IMR-90 (cell line): ENCODE measurements around the gene RAC3. TPM values are rescaled to one million over a fixed set of nuclear protein-coding genes. Genes with fewer than 3 reads are reported as not detected.

ENCODE experiments used
- ATAC-seq: fragments of 200-7000 bp; cut with Tn5 transposase; 2 replicates; pipeline ENCODE4 v1.9.1; 2020; ENCODE audit warnings: low read depth, mild to moderate bottlenecking, moderate library complexity
- BruUV-seq: library from RNA; stranded (reverse); fragments of 400-500 nt; replicated peaks from 2 replicates; lab custom pipeline; 2021; lab: Mats Ljungman, UMichigan
- CTCF ChIA-PET: fragments of 300-600 bp; formaldehyde crosslinking; extraction: SDS; loops from one replicate; lab custom pipeline; 2021; ENCODE audit warnings: antibody characterized with exemption; lab: Yijun Ruan, JAX
- POLR2A ChIA-PET: fragments of 300-600 bp; sonication (Branson Sonifier 250); formaldehyde crosslinking; loops from one replicate; lab custom pipeline; 2022; ENCODE audit warnings: antibody characterized with exemption; ENCODE audit not compliant: unreplicated experiment; lab: Charles Lee
- DNase-seq: peaks from one replicate; pipeline ENCODE4 v3.0.0; 2013
- H2AFZ ChIP-seq: replicated peaks from 2 replicates; pipeline ENCODE3; 2013; ENCODE audit warnings: low read length, mild to moderate bottlenecking; ENCODE audit not compliant: poor library complexity
- H2AK5ac ChIP-seq: 2 replicates; pipeline ENCODE4 v1.6.1; 2013; ENCODE audit warnings: low read depth, low read length, inconsistent platforms
- H2AK9ac ChIP-seq: replicated peaks from 2 replicates; pipeline ENCODE3; 2013; ENCODE audit warnings: mild to moderate bottlenecking, low read depth, low read length, moderate library complexity; ENCODE audit not compliant: poor library complexity
- H2BK120ac ChIP-seq: 2 replicates; pipeline ENCODE4 v1.6.1; 2013; ENCODE audit warnings: low read depth, low read length, inconsistent platforms
- H2BK15ac ChIP-seq: 3 replicates; pipeline ENCODE4 v1.6.1; 2013; ENCODE audit warnings: low read depth, low read length, inconsistent platforms
- H2BK20ac ChIP-seq: 2 replicates; pipeline ENCODE4 v1.6.1; 2013; ENCODE audit warnings: low read depth, mild to moderate bottlenecking, inconsistent platforms, low read length, moderate library complexity
- H2BK5ac ChIP-seq: 2 replicates; pipeline ENCODE4 v1.6.1; 2013; ENCODE audit warnings: mild to moderate bottlenecking, low read depth, low read length, inconsistent platforms; ENCODE audit not compliant: poor library complexity, severe bottlenecking
- H3K14ac ChIP-seq: replicated peaks from 2 replicates; pipeline ENCODE4 v1.6.1; 2013; ENCODE audit warnings: low read depth, low read length, inconsistent platforms
- H3K18ac ChIP-seq: 2 replicates; pipeline ENCODE4 v1.6.1; 2013; ENCODE audit warnings: low read depth, low read length, control low read depth
- H3K23ac ChIP-seq: 2 replicates; pipeline ENCODE4 v1.6.1; 2013; ENCODE audit warnings: low read depth, low read length, inconsistent platforms
- H3K27ac ChIP-seq: 2 replicates; pipeline ENCODE4 v1.5.1; 2013; ENCODE audit warnings: mild to moderate bottlenecking, control low read depth, low read length; ENCODE audit not compliant: insufficient read depth
- H3K27me3 ChIP-seq: 2 replicates; pipeline ENCODE4 v1.6.1; 2013; ENCODE audit warnings: low read length; ENCODE audit not compliant: control insufficient read depth, insufficient read depth
- H3K36me3 ChIP-seq: 2 replicates; pipeline ENCODE4 v1.6.1; 2013; ENCODE audit warnings: low read length, mixed read lengths; ENCODE audit not compliant: control insufficient read depth, insufficient read depth
- H3K4ac ChIP-seq: 2 replicates; pipeline ENCODE4 v1.6.1; 2013; ENCODE audit warnings: low read depth, low read length, inconsistent platforms
- H3K4me1 ChIP-seq: 2 replicates; pipeline ENCODE4 v1.6.1; 2013; ENCODE audit warnings: low read length, mixed read lengths; ENCODE audit not compliant: control insufficient read depth, insufficient read depth
- H3K4me2 ChIP-seq: 2 replicates; pipeline ENCODE4 v1.6.1; 2013; ENCODE audit warnings: low read depth, mild to moderate bottlenecking, control low read depth, low read length, moderate library complexity
- H3K4me3 ChIP-seq: 2 replicates; pipeline ENCODE4 v1.5.1; 2013; ENCODE audit warnings: low read depth, mild to moderate bottlenecking, control low read depth, low read length, moderate library complexity; ENCODE audit not compliant: insufficient read depth
- H3K56ac ChIP-seq: 2 replicates; pipeline ENCODE4 v1.6.1; 2013; ENCODE audit warnings: low read length, inconsistent platforms; ENCODE audit not compliant: insufficient read depth; ENCODE audit errors: extremely low read depth
- H3K79me1 ChIP-seq, 2 experiments: 2 replicates each; pipeline ENCODE4 v1.6.1; 2013; ENCODE audit warnings: low read length in 2 of 2, inconsistent platforms in 1 of 2, low read depth in 1 of 2
- H3K9ac ChIP-seq: 2 replicates; pipeline ENCODE4 v1.6.1; 2013; ENCODE audit warnings: low read depth, low read length, control low read depth
- H3K9me1 ChIP-seq: 2 replicates; pipeline ENCODE4 v1.6.1; 2013; ENCODE audit warnings: low read length, inconsistent platforms; ENCODE audit not compliant: insufficient read depth
- H3K9me3 ChIP-seq: 2 replicates; pipeline ENCODE4 v1.6.1; 2013; ENCODE audit warnings: low read length; ENCODE audit not compliant: control insufficient read depth, insufficient read depth
- H4K20me1 ChIP-seq: 2 replicates; pipeline ENCODE4 v1.6.1; 2013; ENCODE audit warnings: low read length, inconsistent platforms; ENCODE audit not compliant: insufficient read depth
- H4K5ac ChIP-seq: 2 replicates; pipeline ENCODE4 v1.6.1; 2013; ENCODE audit warnings: mild to moderate bottlenecking, low read depth, low read length, control low read depth
- H4K8ac ChIP-seq, 2 experiments: 2 replicates each; pipeline ENCODE4 v1.6.1; 2013; ENCODE audit warnings: low read depth in 2 of 2, low read length in 2 of 2, control low read depth in 1 of 2, inconsistent platforms in 1 of 2
- H4K91ac ChIP-seq: 2 replicates; pipeline ENCODE4 v1.6.1; 2013; ENCODE audit warnings: low read depth, low read length, inconsistent platforms; ENCODE audit not compliant: insufficient read depth
- MAZ ChIP-seq: IDR thresholded peaks from 2 replicates; pipeline ENCODE4 v1.6.1; 2012; ENCODE audit warnings: low read depth, mild to moderate bottlenecking, low read length, improper control_type of control experiment, moderate library complexity, borderline replicate concordance
- RAD21 ChIP-seq: IDR thresholded peaks from 2 replicates; pipeline ENCODE4 v1.6.1; 2012; ENCODE audit warnings: low read length, improper control_type of control experiment
- RCOR1 ChIP-seq: IDR thresholded peaks from 2 replicates; pipeline ENCODE4 v1.6.1; 2012; ENCODE audit warnings: mild to moderate bottlenecking, low read length, improper control_type of control experiment; ENCODE audit not compliant: insufficient replicate concordance
- USF2 ChIP-seq: fragments of 150-350 bp; IDR thresholded peaks from 2 replicates; pipeline ENCODE4 v1.6.1; 2017; ENCODE audit warnings: mild to moderate bottlenecking, antibody characterized with exemption, low read length, low read depth
- WGBS, 2 experiments: methylation state at CpG; one replicate each; pipeline versions ENCODE4 v1.1.5 to v1.1.7; 2013; ENCODE audit warnings: missing lambda C conversion rate in 2 of 2; ENCODE audit not compliant: insufficient read length in 1 of 2; ENCODE audit errors: extremely low coverage in 2 of 2; 5-methylcytosine and 5-hydroxymethylcytosine counted together
- dilution Hi-C: fragments of 300-500 bp; cut with HindIII; formaldehyde crosslinking; loops from one replicate; pipeline ENCODE4 v1.14.3; 2018; ENCODE audit warnings: low sequenced_read_pairs; ENCODE audit not compliant: unreplicated experiment
- in situ Hi-C: fragments of 300-500 bp; cut with MboI; formaldehyde crosslinking; loops from 3 replicates; pipeline ENCODE4 v1.14.3; 2019; ENCODE audit warnings: low sequenced_read_pairs, inconsistent platforms, mixed read lengths
- intact Hi-C: fragments of 100-400 bp; cut with micrococcal nuclease; formaldehyde crosslinking; loops from 2 replicates; pipeline ENCODE4 v1.10.0; 2022
- polyA plus RNA-seq, 3 experiments: library from polyadenylated mRNA; depleted of rRNA; stranded (reverse); fragments of >200 nt; gene quantifications; 2 replicates each; pipeline ENCODE4 v1.2.3, GENCODE V29; 2012; ENCODE audit warnings: low replicate concordance in 1 of 3
- total RNA-seq: library from RNA; depleted of rRNA; stranded (reverse); fragments of >200 nt; gene quantifications from 2 replicates; pipeline ENCODE4 v1.2.3, GENCODE V29; 2012

RAC3 gene
- total and polyA plus RNA-seq, 2 of the 4 experiments (the other 2 are of a cell fraction) = 5.7 to 23.4 TPM

- DNase-seq (peak; percentile 37), ATAC-seq (peak; percentile 95)
- no peaks in the 10 kb centered on the region for H3K27me3 ChIP-seq
- peak within 1 kb of the TSS; percentile 97 for H3K4ac ChIP-seq
- POLR2A ChIA-PET = no interaction called here
- no peaks in the 10 kb centered on the region for H3K9me3 ChIP-seq
- H3K79me1 ChIP-seq = peaks cover 5 to 36% of the 10 kb centered on the region in 2 experiments; a peak in 3 of 4 replicates
- H3K4me2 ChIP-seq = peak within 1 kb of the TSS; percentile 92
- H2AFZ ChIP-seq = peak within 1 kb of the TSS; percentile 100
- peaks cover 10% of the 10 kb centered on the region for H3K4me1 ChIP-seq
- H3K56ac ChIP-seq = no peak within 1 kb of the TSS
- no TSS peak for BruUV-seq
- H2AK9ac ChIP-seq = peak within 1 kb of the TSS; percentile 99
- dilution Hi-C loops = no loop called here
- peaks cover 28% of the 10 kb centered on the region for H3K36me3 ChIP-seq
- peak within 1 kb of the TSS; percentile 76 for H3K9ac ChIP-seq
- TF ChIP-seq RCOR1 (no peak), USF2 (no peak), MAZ (peak; percentile 76; the same call in 1 of the 2 replicates), RAD21 (no peak)
- H3K27ac ChIP-seq = peak within 1 kb of the TSS; percentile 74
- peak within 1 kb of the TSS; percentile 81 for H4K91ac ChIP-seq
- intact Hi-C loops = no loop called here
- no peak within 1 kb of the TSS; the same call in 2 of the 3 replicates for H2BK15ac ChIP-seq
- H3K4me3 ChIP-seq = peak within 1 kb of the TSS; percentile 57
- peak within 1 kb of the TSS; percentile 66; the same call in 1 of the 2 replicates for H2BK120ac ChIP-seq
- peaks cover 3% of the 10 kb centered on the region; the same call in 1 of the 2 replicates for H4K20me1 ChIP-seq
- in situ Hi-C loops = no loop called here
- H4K8ac ChIP-seq = peak within 1 kb of the TSS; percentile 100
- H2BK5ac ChIP-seq = peak within 1 kb of the TSS; percentile 82
- CTCF ChIA-PET = interaction anchor here (1.1 kb wide), 1 partner anchor 28 kb away, joined by 3 read pairs; no protein-coding TSS in a partner anchor
- H3K18ac ChIP-seq = peak within 1 kb of the TSS; percentile 25; the same call in 1 of the 2 replicates
- peak within 1 kb of the TSS; percentile 77; the same call in 1 of the 2 replicates for H3K23ac ChIP-seq
- no peak within 1 kb of the TSS for H2BK20ac ChIP-seq
- peak within 1 kb of the TSS; percentile 48 for H2AK5ac ChIP-seq
- peak within 1 kb of the TSS; percentile 94 for H3K14ac ChIP-seq
- no peaks in the 10 kb centered on the region; the same call in 1 of the 2 replicates for H3K9me1 ChIP-seq
- peak within 1 kb of the TSS; percentile 100 for H4K5ac ChIP-seq
- 5% methylated on average over 37 of the region's 88 CpGs; no CpG with 5 or more reads in 1 of the 2 experiments for WGBS, 2 experiments
These were observed 34.3 kb downstream of the RAC3 start, which contains the start of gene DUS1L for GRCh38 chr17:82065638-82066303. Gene DUS1L, minus strand, starts transcription at chr17:82065804. Its CDS starts 745 bp downstream, at chr17:82065059.
